Astrocyte (in vitro differentiated cells and primary cell): Measurements from ENCODE around the gene MPP7.

Source experiments
- EZH2 ChIP-seq: IDR thresholded peaks from 2 replicates; pipeline ENCODE4 v1.6.1; 2012; ENCODE audit warnings: mild to moderate bottlenecking, low read length, inconsistent platforms; ENCODE audit not compliant: insufficient read depth
- TF ChIP-seq, protein P1 (sequence below): IDR thresholded peaks from 2 replicates; pipeline ENCODE4 v1.5.1; 2011; ENCODE audit warnings: low read depth, mild to moderate bottlenecking, inconsistent platforms, low read length, moderate library complexity; ENCODE audit not compliant: insufficient read depth

GRCh38 chr10:28320799-28321198 lies 17.9 kb upstream of the MPP7 start:
- TF ChIP-seq, protein P1, sequence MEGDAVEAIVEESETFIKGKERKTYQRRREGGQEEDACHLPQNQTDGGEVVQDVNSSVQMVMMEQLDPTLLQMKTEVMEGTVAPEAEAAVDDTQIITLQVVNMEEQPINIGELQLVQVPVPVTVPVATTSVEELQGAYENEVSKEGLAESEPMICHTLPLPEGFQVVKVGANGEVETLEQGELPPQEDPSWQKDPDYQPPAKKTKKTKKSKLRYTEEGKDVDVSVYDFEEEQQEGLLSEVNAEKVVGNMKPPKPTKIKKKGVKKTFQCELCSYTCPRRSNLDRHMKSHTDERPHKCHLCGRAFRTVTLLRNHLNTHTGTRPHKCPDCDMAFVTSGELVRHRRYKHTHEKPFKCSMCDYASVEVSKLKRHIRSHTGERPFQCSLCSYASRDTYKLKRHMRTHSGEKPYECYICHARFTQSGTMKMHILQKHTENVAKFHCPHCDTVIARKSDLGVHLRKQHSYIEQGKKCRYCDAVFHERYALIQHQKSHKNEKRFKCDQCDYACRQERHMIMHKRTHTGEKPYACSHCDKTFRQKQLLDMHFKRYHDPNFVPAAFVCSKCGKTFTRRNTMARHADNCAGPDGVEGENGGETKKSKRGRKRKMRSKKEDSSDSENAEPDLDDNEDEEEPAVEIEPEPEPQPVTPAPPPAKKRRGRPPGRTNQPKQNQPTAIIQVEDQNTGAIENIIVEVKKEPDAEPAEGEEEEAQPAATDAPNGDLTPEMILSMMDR = no peak
- no peak for TF ChIP-seq EZH2
